GM21526 (cell line): Measurements from ENCODE around the gene ALCAM.

Source experiments
- ATAC-seq: cut with Tn5 transposase; IDR thresholded peaks from one replicate; pipeline ENCODE4 v1.9.1; 2021; ENCODE audit warnings: moderate library complexity; ENCODE audit not compliant: unreplicated experiment, low FRiP score

Gene ALCAM

GRCh38 chr3:105466495-105467404 is 100.0 kb downstream of the ALCAM start:
- ATAC-seq = no peak

- no peak for ATAC-seq
Observed at GRCh38 chr3:105470851-105471250, 104.1 kb downstream of the ALCAM start.

GRCh38 chr3:105473521-105474223 is 107.0 kb downstream of the ALCAM start:
- no peak for ATAC-seq

GRCh38 chr3:105480768-105481167 is 114.1 kb downstream of the ALCAM start:
- no peak for ATAC-seq

GRCh38 chr3:105483476-105483875 is 116.8 kb downstream of the ALCAM start:
- no peak for ATAC-seq

GRCh38 chr3:105490045-105490444 is 123.3 kb downstream of the ALCAM start:
- no peak for ATAC-seq

GRCh38 chr3:105493305-105493892 is 126.7 kb downstream of the ALCAM start:
- ATAC-seq = no peak

- no peak for ATAC-seq
Observed at GRCh38 chr3:105495021-105495420, 128.3 kb downstream of the ALCAM start.

GRCh38 chr3:105496343-105496742 is 129.6 kb downstream of the ALCAM start:
- no peak for ATAC-seq

- ATAC-seq = no peak
Observed at GRCh38 chr3:105497386-105497785, 130.7 kb downstream of the ALCAM start.

- ATAC-seq = no peak
Observed at GRCh38 chr3:105499961-105500360, 133.3 kb downstream of the ALCAM start.

GRCh38 chr3:105502333-105502732 is 135.6 kb downstream of the ALCAM start:
- no peak for ATAC-seq

- no peak for ATAC-seq
Observed at GRCh38 chr3:105503191-105503593, 136.5 kb downstream of the ALCAM start.

- ATAC-seq = no peak
Observed at GRCh38 chr3:105504440-105504951, 137.8 kb downstream of the ALCAM start.

GRCh38 chr3:105505170-105505569 is 138.5 kb downstream of the ALCAM start:
- no peak for ATAC-seq

- ATAC-seq = no peak
Observed at GRCh38 chr3:105511031-105511430, 144.3 kb downstream of the ALCAM start.

- no peak for ATAC-seq
Observed at GRCh38 chr3:105512061-105512460, 145.4 kb downstream of the ALCAM start.

- ATAC-seq = no peak
Observed at GRCh38 chr3:105513042-105513441, 146.3 kb downstream of the ALCAM start.

GRCh38 chr3:105513886-105514285 is 147.2 kb downstream of the ALCAM start:
- no peak for ATAC-seq

- no peak for ATAC-seq
Observed at GRCh38 chr3:105515372-105515771, 148.7 kb downstream of the ALCAM start.

GRCh38 chr3:105516972-105517371 is 150.3 kb downstream of the ALCAM start:
- no peak for ATAC-seq
